ENCODE measurements around the gene TACO1.

DNA sequence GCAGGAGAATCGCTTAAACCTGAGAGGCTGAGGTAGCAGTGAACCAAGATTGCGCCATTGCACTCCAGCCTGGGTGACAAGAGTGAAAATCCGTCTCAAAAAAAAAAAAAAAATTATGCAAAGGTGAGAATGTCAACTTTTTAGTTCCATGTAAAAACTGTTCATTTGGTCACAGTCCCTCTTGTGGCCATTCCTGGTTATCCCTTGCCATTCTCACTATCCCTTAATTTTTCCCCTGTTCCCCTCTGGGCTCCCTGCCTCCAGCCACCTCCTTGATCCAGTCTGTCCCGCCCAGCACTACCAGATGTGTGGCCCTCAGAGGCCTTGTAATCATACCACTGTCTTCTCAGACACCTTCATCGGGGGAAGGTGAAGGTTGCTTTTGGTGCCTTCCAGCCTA, 27.1 kb upstream of the TACO1 start:
- no peak for TF ChIP-seq ZNF274 (IDR thresholded peaks at IDR 0.05; ENCODE audit: low read depth, low read length)
- TF ChIP-seq YY1 (IDR thresholded peaks at IDR 0.05; ENCODE audit: insufficient read depth, insufficient read length), result no peak

Data from NT2/D1 (cell line).